OCI-LY1 (cell line): ENCODE measurements around the gene TPSAB1.

Experiments used
- CTCF ChIP-seq: fragments of 200-600 bp; sonication (generic), shearing (Covaris generic); IDR thresholded peaks from 2 replicates; pipeline ENCODE4 v1.5.1; 2017; ENCODE audit warnings: mild to moderate bottlenecking, antibody characterized with exemption, low read length, moderate library complexity, mixed read lengths
- EZH2 ChIP-seq: fragments of 200-600 bp; sonication (generic), shearing (Covaris generic); IDR thresholded peaks from 2 replicates; pipeline ENCODE4 v1.8.0; 2017; ENCODE audit warnings: borderline replicate concordance, mixed run types, mild to moderate bottlenecking, antibody characterized with exemption, low read length, moderate library complexity, mixed read lengths

- TF ChIP-seq CTCF (no peak), EZH2 (no peak)
Observed at GRCh38 chr16:1276580-1276878, 36.0 kb downstream of the TPSAB1 start.
